BE2C (cell line): Measurements from ENCODE around the gene TXLNB.

Source experiments
- DNase-seq: peaks from one replicate; pipeline ENCODE4 v3.0.0-alpha.2; 2020
- H3K27me3 ChIP-seq: fragments of 250-450 bp; sonication (Bioruptor Pico); 2 replicates; pipeline ENCODE4 v1.5.1; 2020; ENCODE audit warnings: mild to moderate bottlenecking
- H3K36me3 ChIP-seq: fragments of 250-450 bp; sonication (Bioruptor Pico); 2 replicates; pipeline ENCODE4 v1.5.1; 2020; ENCODE audit warnings: mild to moderate bottlenecking
- H3K4me1 ChIP-seq: fragments of 250-450 bp; sonication (Bioruptor Pico); 2 replicates; pipeline ENCODE4 v1.5.1; 2020
- H3K4me3 ChIP-seq: 2 replicates; pipeline ENCODE4 v1.5.1; 2011; ENCODE audit warnings: low read depth, low read length
- H3K9me3 ChIP-seq: fragments of 250-450 bp; sonication (Bioruptor Pico); 2 replicates; pipeline ENCODE4 v1.5.1; 2020
- TF ChIP-seq, protein P1 (sequence below): IDR thresholded peaks from 2 replicates; pipeline ENCODE4 v1.5.1; 2012; ENCODE audit warnings: mild to moderate bottlenecking, low read depth, low read length

Gene TXLNB

DNA sequence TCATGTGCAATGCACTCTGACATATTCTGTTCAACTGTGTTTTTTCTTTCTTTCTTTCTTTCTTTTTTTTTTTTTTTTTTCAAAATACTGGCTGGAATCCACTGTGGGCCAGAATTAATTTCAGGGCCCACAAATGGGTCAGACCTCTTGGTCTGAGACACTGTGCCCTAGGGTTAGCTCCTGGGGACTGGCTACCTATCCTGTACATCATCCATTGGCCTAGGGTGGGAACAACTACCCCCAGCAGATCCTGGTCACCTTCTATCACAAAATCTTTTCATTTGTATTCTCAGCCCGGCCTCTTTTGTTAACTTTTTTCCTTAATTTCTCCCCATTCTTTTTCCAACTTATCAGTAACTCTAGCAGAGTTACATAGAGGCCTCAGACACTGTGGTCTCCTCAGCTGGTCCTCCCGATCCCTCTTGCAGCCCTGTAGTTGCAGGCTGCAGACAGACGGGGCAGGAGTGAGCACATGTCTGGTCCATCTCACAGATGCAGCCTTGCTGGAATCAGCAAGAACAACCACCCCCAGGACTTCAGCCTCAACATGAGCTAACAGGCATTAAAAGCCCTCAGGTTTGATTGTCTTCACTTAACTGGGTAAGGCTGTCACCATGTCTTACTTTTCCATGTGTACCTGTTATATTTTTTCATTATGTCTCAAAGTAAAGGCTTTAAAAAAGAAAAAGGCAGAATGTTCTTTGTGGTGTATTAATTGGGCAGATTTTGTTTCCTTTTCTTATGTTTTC is 41.3 kb downstream of the TXLNB start:
- Histone ChIP-seq H3K9me3 (no peaks in the 10 kb centered on the region), H3K4me1 (no peaks in the 10 kb centered on the region), H3K36me3 (no peaks in the 10 kb centered on the region), H3K4me3 (no peak overlapping the region), H3K27me3 (no peaks in the 10 kb centered on the region)
- peak; percentile 57 for DNase-seq
- TF ChIP-seq, protein P1, sequence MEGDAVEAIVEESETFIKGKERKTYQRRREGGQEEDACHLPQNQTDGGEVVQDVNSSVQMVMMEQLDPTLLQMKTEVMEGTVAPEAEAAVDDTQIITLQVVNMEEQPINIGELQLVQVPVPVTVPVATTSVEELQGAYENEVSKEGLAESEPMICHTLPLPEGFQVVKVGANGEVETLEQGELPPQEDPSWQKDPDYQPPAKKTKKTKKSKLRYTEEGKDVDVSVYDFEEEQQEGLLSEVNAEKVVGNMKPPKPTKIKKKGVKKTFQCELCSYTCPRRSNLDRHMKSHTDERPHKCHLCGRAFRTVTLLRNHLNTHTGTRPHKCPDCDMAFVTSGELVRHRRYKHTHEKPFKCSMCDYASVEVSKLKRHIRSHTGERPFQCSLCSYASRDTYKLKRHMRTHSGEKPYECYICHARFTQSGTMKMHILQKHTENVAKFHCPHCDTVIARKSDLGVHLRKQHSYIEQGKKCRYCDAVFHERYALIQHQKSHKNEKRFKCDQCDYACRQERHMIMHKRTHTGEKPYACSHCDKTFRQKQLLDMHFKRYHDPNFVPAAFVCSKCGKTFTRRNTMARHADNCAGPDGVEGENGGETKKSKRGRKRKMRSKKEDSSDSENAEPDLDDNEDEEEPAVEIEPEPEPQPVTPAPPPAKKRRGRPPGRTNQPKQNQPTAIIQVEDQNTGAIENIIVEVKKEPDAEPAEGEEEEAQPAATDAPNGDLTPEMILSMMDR: peak; percentile 60

DNA sequence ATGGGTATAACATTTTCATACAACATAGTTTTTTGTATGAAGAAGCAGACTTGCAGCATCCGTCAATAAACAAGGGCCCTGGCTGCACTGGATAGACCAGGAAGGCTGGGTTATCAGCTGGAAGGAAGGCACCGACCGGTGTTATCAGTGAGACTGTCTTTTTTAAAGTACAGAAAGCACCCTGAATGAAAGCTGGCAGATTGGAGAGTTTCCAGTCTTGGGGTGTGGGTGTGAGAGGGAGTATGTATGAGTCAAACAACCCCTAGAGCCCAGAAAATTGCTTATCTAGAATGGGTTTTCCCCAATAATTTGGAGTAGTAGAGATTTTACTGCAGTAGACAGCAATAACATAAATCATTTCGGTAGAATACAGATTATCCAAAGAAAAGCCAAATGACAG is 42.4 kb downstream of the TXLNB start:
- no peak overlapping the region for H3K4me3 ChIP-seq

DNA sequence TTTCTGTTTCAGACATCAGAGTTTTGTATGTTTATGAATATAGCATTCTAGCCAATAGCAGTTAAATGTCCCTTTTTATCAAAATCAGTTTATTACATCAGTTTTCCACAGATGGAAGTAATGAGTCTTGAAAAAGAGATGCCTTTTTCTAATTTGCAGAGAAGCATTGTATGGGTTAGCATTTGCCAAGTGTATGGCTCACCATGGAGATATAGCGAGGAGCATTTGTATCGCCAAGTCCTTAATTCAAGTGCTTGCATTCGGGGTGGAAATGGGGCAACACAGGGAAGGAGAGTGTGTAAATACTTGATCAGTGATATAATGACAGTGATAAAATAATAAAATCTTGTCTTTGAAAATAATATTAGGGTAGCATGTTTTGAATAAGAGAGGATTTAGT is 42.9 kb downstream of the TXLNB start:
- no peak for DNase-seq
- Histone ChIP-seq H3K36me3 (no peaks in the 10 kb centered on the region), H3K27me3 (no peaks in the 10 kb centered on the region), H3K4me1 (no peaks in the 10 kb centered on the region), H3K4me3 (no peak overlapping the region), H3K9me3 (no peaks in the 10 kb centered on the region)
- TF ChIP-seq, protein P1: no peak

More for the DNA sequence above, 42.4 kb downstream of the TXLNB start:
- no peak for DNase-seq
- TF ChIP-seq, protein P1: no peak
- H3K27me3 ChIP-seq: no peaks in the 10 kb centered on the region
- H3K4me1 ChIP-seq: no peaks in the 10 kb centered on the region
- no peaks in the 10 kb centered on the region for H3K9me3 ChIP-seq
- H3K36me3 ChIP-seq: no peaks in the 10 kb centered on the region

DNA sequence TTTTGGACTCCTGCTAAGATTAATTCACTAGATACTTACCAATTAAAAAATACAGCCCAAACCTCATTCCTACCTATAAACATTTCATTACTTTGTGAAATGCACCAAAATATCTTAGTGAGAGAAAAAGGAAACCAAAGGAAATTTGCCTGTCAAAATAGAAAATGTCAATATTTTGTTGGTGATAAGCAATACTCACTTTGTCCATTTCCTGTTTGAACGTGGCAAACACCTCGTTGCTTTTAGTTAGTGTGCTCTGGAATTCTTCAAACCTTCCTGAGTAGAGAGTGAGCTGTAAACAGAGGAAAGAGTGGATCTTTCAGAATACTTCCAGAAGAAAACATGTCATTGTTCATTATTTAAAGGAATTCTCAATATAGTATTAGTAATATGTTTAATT is 44.2 kb downstream of the TXLNB start:
- no peak for DNase-seq
- TF ChIP-seq, protein P1: no peak
- no peak overlapping the region for H3K4me3 ChIP-seq
- no peaks in the 10 kb centered on the region for H3K4me1 ChIP-seq
- H3K9me3 ChIP-seq: no peaks in the 10 kb centered on the region
- H3K36me3 ChIP-seq: no peaks in the 10 kb centered on the region
- H3K27me3 ChIP-seq: no peaks in the 10 kb centered on the region

DNA sequence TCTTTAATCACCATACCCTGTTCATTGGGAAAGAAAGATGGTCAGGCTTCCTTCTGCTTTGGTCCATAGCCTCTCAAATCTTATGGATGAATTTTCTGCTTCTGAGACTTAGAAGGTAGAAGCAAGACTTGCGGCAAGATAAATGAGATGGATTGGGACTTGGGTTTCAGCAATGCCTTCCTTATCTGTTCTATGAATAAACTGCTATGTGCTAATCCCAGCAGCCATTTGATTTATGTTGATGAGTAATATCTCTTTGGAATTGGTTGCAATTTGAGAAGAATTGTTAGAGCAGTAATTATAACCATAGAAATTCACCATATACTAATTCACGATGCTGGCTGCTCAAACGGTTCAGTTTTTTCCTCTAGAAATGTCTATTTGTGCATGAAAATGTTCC is 48.3 kb downstream of the TXLNB start:
- Histone ChIP-seq H3K9me3 (no peaks in the 10 kb centered on the region), H3K36me3 (no peaks in the 10 kb centered on the region), H3K4me1 (no peaks in the 10 kb centered on the region), H3K4me3 (no peak overlapping the region), H3K27me3 (no peaks in the 10 kb centered on the region)
- TF ChIP-seq, protein P1: no peak
- DNase-seq: no peak

DNA sequence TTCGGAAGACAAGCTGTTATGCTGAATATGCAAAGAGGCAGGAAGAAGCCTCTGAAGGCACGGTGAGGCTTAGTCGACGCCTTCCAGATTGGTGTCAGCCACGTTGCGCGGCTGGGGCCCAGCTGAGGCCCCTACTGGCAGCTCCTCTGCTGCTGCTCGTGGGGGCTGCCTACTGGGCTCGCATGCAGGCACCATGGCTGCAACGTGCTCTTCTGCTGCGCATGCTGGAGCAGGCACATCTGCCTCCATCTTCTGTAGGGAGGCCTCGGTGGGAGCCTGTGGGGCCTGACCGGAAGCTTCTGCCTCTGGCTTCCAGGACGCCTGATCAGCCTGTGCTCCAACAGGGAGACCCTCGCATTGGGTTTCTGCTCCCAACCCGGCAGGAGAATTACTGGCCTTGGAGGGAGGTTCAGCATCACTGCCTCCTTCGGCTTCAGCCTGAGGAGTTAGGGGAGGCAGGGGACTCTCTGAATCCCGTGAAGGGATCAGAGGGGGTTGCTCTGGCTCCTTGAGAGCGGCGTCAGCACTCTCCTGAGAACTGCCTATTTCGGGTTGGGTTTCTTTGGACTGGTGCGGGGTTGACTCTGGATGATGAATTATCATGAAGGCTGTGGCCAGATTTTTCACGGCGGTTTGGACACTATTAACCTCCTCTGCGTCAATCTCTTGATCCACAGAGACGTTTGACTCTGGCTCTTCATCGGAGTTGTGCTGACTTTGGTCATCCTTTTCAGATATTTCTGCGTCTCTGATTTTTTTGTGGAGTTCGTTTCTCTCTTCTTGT is 49.1 kb downstream of the TXLNB start:
- Histone ChIP-seq H3K4me1 (no peaks in the 10 kb centered on the region), H3K9me3 (no peaks in the 10 kb centered on the region), H3K36me3 (no peaks in the 10 kb centered on the region), H3K27me3 (no peaks in the 10 kb centered on the region), H3K4me3 (no peak overlapping the region)
- TF ChIP-seq, protein P1: no peak
- DNase-seq: no peak
